Measurements from ENCODE around the gene SENP8.
A peak's percentile ranks its signal among the peaks of the same experiment; 100 is the strongest.
"Not testable (repeated sequence)": the region's sequence is repeated elsewhere in the genome, so short reads cannot be mapped to it uniquely, and the experiment has no call there.

Gene SENP8

DNA sequence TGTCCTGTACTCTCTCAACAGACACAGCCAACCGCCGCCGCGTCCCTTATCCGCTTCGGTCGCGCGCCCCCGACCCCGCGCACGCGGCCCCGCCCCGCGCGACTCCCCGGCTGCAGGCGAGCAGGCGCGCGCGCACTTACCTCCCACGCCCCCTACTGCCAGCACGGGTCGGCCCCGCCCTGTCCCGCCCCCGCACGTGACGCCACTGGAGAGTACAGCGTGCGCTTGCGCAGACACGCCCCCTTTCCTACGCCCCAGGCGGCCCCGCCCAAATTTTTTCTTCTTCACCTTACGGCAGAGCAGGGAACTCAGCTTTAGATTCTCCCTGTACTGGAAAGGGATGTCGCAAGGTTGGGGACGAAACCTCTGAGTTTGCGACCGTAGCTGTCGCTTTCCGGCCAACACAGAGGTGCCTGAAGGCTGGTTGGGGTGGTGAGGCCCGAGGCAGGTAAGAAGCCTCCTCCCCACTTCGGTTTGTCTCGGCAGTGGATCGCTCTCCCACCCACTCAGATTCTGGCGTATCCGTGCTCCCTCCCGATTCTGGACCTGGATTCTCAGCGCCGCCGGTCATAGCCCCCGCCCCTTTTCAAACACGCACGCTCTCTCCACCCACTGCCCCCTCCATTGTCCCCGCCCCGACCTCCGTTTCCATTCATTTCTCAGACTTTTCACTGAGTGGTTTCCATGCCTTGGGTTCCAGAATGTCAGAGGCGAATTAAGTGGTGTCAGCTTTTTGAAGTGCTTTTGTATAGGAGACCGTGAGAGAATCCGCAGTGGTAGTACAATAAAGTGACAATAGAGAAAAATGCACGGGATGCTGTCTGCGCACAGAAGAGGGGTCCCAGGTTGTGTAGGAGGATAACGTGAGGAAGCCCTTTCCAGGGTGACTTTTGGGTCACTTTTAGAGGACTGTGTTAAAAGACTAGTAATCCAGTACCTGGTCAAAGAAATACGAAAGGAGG, at the start of gene SENP8, which contains the start of gene MYO9A:
TSS of gene SENP8 (plus strand) at position 387 of the 962 bp plus-strand sequence. CDS start 21,221 bp downstream, outside the sequence.
TSS of gene MYO9A (minus strand) at position 134 of the 962 bp plus-strand sequence. CDS start 71,587 bp downstream, outside the sequence.
- peak; percentile 97 to 100 for DNase-seq

DNA sequence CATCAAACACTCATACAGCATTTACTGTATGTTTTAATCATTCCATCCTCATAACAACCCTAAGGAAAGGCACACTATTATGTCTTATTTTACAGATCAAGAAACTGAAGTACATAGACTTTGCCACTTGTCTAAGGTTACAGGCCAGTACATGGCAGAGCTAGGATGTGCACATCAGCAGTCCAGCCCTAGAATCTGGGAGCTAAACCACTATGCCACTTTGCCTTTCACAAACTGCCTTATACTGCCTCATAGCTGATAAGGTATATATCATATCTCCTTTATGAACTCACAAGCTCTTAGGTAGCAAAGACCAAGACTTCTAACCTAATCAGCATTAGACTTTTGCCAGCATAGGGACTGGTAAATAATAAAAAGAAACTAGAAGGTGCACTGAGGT, 49.3 kb upstream of the SENP8 start:
- no peak for DNase-seq

- DNase-seq, result no peak
These were observed 47.3 kb upstream of the SENP8 start for GRCh38 chr15:72070817-72071447.

DNA sequence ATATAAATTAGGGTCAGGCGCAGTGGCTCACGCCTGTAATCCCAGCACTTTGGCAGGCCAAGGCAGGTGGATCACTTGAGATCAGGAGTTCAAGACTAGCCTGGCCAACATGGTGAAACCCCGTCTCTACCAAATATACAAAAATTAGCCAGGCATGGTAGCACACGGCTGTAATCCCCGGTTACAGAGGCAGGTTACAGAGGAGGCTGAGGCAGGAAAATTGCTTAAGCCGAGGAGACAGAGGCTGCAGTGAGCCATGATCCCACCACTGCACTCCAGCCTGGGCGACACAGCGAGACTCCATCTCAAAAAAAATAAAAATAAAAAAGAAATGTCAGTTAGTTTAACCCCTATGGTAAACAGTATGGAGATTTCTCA, 46.8 kb upstream of the SENP8 start:
- DNase-seq, result not testable (repeated sequence)

- no peak for DNase-seq
These were observed 43.7 kb upstream of the SENP8 start for GRCh38 chr15:72074335-72075060.

GRCh38 chr15:72077950-72078349, 40.3 kb upstream of the SENP8 start:
- no peak for DNase-seq

GRCh38 chr15:72078887-72079286, 39.3 kb upstream of the SENP8 start:
- no peak for DNase-seq

- no peak for DNase-seq
These were observed 36.0 kb upstream of the SENP8 start for GRCh38 chr15:72082176-72082575.

DNA sequence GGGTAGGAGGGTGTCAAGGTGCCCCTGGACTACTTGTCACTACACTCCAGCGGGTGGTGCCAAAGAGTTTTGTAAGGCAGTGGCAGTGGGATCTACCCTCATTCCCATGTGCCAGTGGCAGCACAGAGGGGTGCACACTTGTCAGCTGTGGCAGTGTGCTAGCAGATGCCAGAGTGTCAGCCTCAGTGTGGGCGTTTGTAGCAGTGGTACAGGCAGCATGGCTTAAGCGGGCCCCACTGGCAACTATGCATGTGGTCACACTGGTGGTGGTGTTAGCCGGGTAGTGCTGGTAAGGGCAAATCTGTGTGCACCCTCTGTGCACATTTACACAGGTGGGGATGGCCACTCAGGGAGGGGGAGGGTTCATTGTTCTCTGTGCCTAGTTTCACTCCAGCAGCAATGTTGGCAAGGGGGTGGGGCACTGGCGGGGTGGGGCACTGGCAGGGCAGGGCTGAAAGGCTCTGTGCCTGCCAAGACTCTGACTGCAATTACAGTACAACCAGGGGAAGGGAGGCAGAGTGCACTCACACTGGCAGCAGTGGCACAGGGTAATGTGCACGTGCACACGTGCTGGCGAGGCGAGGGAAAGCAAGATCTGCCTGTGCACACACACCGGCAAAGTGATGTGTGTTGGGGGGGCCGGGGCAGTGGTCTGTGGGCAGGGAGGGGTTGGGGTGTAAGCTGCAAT, 32.0 kb upstream of the SENP8 start:
- DNase-seq, result no peak

DNA sequence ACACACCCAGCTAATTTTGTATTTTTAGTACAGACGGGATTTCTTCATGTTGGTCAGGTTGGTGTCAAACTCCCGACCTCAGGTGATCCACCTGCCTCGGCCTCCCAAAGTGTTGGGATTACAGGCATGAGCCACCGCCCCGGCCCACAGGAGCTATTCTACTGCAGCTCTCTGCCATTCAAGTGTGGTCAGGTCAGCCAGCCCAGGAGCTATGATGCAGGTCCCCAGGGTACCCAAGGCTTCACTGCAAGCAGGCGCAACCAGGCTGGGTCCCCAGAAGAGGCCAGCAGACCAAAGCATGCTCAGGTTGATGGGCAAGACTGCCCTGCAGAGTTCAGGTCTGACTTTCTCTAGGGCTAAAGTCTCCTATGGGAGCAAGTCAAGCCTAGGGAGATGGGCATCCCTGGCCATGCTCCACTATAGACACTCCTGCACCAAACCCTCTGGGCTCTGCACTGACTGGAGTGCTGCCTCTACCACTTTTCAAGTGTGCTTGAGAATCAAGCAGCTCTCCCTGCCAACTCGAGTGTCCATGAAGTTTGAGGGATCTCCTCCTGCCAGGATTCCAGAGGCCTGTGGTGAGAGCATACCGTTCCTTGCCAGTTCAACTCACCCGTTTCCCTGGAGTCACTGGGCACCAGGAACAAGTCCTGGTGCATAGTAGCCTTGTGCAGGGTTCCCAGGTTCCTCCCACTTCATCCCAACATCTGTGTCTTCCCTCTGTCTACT, 31.1 kb upstream of the SENP8 start:
- DNase-seq, result no peak

DNA sequence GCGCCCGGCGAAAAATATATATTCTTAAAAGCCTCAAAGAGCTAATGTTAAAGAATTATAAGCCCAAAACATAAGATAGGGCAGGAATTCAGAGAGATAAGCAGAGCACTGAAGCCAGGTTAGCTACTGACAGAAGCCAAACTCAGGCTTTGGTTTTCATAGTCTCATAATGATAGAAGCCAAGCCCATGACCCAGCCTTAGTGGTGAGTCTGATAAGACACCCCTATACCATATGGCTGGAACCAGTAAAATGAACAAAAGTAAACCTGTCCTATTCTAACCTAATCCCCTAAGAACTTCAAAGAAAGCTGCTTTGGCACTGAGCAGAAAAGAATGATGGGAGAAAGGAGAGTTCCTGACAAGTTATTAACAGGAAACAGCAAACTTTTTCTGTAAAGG, 26.2 kb upstream of the SENP8 start:
- DNase-seq, result no peak

GRCh38 chr15:72092691-72093090, 25.5 kb upstream of the SENP8 start:
- DNase-seq, result no peak

- no peak for DNase-seq
These were observed 21.4 kb upstream of the SENP8 start for GRCh38 chr15:72096796-72097195.

DNA sequence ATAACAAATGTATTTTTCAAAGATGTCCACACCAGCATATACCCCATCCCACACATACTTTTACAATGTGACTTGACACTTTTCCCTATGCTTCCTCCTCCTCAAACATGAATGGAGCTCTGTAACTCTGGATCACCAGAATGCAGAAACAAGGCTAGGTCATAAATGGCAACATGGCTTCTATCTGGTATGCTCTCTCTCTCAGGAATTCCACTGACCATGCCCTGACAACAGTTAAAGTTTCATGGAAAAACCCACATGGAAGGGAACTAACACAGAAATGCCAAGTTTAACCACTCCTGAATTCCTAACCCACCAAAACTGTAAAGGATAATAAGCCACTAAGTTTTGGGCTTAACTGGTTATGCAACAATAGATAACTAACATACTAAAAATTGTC, 20.2 kb upstream of the SENP8 start:
- no peak for DNase-seq

- no peak for DNase-seq
These were observed 19.0 kb upstream of the SENP8 start for GRCh38 chr15:72099155-72099554.

DNA sequence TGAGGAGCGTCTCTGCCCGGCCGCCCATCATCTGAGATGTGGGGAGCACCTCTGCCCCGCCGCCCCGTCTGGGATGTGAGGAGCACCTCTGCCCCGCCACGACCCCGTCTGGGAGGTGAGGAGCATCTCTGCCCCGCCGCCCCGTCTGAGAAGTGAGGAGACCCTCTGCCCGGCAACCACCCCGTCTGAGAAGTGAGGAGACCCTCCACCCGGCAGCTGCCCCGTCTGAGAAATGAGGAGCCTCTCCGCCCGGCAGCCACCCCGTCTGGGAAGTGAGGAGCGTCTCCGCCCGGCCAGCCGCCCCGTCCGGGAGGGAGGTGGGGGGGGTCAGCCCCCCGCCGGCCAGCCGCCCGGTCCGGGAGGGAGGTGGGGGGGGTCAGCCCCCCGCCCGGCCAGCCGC, 17.7 kb upstream of the SENP8 start:
- not testable (repeated sequence) for DNase-seq

- no peak for DNase-seq
These were observed 13.1 kb upstream of the SENP8 start for GRCh38 chr15:72105111-72105510.

GRCh38 chr15:72106068-72106467, 12.1 kb upstream of the SENP8 start:
- no peak for DNase-seq

DNA sequence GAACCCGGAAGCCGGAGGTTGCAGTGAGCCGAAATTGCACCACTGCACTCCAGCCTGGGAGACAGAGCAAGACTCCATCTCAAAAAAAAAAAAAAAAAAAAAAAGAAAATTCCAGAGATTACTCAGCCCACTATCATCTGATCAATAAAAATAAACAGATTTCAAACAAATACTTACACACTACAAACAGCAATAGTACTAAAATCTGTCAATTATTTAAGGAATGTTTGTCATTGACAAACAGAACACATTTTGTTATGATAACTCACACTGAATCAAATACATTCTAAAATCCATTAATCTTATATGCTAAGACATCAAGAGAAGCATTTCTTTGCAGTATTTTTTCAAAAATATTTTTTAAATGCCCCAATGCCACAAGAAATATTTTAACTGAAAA, 7.8 kb upstream of the SENP8 start:
- DNase-seq, result no peak

- no peak for DNase-seq
These were observed 6.1 kb upstream of the SENP8 start for GRCh38 chr15:72112116-72112515.

DNA sequence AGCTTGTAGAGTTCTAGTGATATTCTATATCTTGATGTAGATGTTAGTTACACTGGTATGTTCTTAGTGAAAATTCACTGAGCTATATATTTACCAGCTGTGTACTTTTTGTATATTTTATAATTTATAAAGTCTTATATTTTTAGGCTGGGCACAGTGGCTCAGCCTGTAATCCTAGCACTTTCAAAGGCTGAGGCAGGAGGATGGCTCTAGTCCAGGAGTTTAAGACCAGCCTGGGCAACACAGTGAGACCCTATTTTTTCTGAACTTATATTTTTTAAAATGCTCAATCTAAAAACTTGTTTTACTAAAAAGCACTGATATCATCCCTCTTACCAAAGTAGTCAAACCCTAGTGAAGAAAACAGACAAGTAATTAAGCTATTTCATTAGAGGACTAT, 5.4 kb upstream of the SENP8 start:
- DNase-seq, result no peak
